HG03097 (cell line): Measurements from ENCODE around the gene KRT71.
"Not testable (repeated sequence)": the region's sequence is repeated elsewhere in the genome, so short reads cannot be mapped to it uniquely, and the experiment has no call there.

Experiments used
- ATAC-seq: cut with Tn5 transposase; IDR thresholded peaks from one replicate; pipeline ENCODE4 v1.9.1; 2021; ENCODE audit not compliant: unreplicated experiment, low FRiP score

Gene KRT71

DNA sequence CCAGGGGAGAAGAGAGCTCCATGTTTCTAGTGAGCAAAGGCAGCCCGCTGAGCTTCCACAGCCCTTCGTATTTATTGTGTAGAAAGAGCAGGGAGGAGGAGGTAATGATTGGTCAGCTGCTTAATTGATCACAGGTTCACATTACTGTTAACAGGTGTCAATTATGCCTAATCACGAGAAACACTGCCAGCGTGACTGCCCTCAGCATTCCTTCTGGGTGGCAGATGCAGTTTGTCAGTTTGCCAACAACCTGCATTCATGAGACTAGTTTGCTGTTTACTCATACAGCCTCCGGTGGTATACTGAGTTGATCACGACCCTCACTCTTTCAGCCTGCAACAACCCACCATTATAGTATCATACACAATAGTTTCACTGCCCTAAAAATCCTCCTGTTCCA is 52.4 kb downstream of the KRT71 start:
- not testable (repeated sequence) for ATAC-seq

DNA sequence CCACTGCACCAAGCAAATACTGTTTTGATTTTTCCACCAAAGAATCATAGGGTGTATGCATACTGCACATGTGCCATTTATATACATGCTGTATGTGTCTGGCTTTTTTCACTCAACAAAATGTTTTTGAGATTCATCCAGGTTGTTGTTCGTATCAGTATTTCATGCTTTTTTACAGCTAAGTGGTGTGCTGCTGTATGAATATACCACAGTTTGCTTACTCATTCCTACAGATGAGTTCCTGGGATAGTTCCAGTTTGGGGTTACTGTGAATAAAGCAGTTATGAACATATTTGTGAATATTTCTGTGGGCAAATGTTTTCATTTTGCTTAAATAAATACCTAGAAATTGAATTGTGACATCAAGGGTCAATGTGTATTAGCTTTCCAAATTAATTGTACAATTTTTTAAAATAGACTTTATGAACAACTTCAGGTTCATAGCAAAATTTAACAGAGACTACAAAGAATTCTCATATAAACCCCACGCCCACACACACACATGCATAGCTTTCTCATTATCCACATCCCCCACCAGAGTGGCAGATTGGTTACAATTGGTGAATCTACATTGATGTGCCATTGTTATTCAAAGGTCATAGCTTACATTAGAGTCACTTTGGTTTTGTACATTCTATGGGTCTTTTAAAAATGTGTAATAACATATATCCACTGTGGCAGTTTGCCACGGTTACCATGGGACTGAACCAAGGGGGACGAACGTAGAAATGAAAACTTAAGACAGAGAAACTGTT is 53.0 kb downstream of the KRT71 start:
- no peak for ATAC-seq

DNA sequence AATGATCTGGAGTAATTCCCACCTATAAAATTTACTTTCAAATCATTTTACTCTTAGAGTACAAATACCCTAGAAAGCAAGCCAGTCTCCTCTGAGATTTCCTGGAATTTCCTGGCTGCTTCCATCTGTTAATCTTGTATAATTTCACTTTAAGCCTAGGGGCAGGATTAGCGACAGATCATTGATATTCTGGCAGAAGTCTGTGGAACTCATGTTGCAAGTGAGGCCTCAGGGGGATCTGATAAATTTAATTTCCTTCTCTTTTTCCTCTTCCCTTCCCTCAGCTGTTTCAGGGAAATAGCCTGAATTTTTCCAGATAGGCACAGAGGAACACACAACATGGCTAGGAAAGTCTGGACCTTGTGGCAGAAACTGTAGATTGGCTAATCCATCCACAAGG is 54.0 kb downstream of the KRT71 start:
- ATAC-seq = no peak

DNA sequence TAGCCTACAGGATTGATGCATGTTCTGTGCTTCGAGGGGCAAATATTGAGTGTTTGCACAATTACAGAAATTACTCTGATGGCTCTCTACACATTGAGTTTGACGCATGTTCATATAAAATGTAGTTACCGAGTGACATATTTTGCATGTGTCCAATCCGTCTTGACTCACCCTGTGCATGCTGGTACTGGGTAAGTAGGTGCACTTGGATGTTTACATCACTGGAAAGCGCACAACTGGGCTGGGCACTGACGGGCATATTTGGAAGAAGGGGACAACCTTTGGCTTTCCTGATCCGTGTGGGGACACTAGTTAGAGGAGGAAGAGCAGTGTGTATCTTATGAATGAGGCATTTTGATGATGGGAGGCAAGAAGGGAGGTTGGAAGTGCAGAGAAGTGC is 55.0 kb downstream of the KRT71 start:
- ATAC-seq = no peak

DNA sequence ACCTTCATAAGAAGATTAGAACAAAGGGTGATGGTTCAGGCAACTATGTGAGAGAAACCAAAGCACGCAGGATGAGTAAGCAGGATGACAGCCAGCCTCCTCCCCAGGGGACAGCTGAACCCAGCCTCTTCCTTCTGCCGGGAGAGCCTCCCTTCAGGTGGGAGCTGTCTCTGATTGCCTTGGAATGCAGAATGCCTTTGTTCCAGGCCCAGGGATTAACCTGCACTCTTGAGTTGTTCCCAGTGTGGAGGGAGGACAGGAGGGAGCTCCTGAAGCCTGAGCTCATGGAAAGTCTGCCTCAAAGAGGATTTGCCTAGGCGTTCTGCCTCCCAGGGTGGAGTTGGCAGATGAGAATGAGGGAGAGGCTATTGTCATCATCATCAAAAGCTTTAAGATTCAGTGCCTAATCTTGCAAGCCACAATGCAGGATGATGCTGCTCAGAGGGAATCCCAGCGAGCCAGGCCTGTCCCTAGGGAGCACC is 56.3 kb downstream of the KRT71 start:
- no peak for ATAC-seq

DNA sequence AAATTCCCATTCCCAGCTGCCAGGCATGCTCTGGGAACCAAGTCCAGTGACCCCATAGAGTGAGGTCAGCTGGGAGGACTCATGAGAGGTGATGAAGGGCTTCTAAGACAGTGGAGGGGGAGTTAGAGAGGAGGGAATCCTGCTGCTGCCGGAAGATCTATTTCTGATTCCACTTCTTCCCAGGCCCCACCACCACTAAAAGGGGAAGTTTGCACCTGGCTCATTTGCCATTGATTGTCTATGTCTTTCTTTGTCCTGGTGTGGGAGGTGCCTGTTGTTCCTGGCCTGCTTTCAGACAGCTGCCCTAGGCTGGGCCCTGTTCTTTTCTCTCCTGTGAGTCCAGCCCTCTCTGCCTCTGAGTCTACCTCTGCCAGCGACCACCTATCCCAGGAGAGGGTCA is 56.9 kb downstream of the KRT71 start:
- ATAC-seq = no peak

DNA sequence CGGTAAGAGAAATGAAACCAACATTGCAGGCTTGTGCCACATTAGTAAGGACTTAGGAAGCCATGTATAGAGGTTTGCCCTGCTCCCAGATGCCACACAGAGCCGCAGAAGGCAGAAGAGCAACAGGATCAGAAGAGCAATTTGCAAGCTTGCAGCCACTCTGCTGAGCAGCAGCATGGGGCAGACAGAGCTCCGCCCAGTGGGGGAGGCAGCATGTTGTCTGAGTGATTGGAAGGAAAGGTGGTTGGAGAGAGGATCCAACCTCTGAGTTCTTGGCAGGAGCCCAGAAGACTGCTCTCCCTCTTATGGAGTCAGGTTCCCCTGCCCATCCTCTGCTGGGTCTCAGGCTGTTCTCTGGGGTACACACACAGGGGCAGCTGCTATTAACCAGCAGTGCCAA is 57.6 kb downstream of the KRT71 start:
- no peak for ATAC-seq

DNA sequence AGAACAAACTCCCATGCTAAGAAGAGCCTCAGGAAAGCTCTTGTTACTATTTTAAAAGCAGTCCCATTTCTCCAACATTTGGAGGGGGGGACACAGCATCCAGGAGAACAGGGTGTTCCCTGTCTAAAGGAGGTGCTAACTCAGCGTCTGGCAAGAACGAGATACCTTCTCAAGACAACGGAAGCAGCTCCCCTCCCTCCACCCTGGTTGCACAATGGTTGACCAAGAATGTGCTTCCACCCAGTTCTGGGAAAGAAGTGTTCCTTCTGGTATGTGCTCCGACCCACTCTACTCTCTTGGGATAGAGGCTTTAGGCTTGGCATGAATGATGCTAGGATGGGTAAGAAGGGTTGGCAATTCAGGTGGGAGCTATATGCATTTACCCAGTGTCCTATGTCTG is 58.4 kb downstream of the KRT71 start:
- ATAC-seq = no peak

DNA sequence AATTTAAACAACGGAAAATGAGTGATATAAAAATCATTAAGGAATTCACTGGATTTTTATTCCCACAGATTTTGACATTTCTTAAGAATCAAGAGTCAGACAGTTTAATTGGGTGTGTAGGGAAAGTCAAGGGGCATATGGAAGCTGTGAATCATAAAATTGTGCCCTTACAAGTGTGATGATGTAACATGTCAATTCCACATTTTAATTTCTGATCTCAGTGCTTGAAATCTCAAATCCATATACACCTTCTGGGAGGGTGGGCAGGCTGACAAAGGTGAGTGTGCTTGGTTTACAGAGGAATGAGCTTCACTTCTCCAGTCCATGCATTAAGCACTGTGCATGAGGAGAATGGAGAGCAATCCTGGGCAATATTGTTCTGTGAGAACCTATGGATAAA is 58.8 kb downstream of the KRT71 start:
- no peak for ATAC-seq
